HG02870 (cell line): ENCODE measurements around the gene RAMP1.

ENCODE experiments used
- ATAC-seq: cut with Tn5 transposase; IDR thresholded peaks from one replicate; pipeline ENCODE4 v1.9.1; 2021; ENCODE audit warnings: mild to moderate bottlenecking, moderate library complexity; ENCODE audit not compliant: unreplicated experiment

RAMP1 gene

GRCh38 chr2:237913193-237913917 is 53.9 kb downstream of the RAMP1 start:
- no peak for ATAC-seq

- no peak for ATAC-seq
These were observed 56.2 kb downstream of the RAMP1 start for GRCh38 chr2:237915576-237915975.

- ATAC-seq = no peak
These were observed 56.9 kb downstream of the RAMP1 start for GRCh38 chr2:237916296-237916695.

GRCh38 chr2:237917696-237918374 is 58.4 kb downstream of the RAMP1 start:
- ATAC-seq = no peak

- no peak for ATAC-seq
These were observed 60.2 kb downstream of the RAMP1 start for GRCh38 chr2:237919593-237919992.

DNA sequence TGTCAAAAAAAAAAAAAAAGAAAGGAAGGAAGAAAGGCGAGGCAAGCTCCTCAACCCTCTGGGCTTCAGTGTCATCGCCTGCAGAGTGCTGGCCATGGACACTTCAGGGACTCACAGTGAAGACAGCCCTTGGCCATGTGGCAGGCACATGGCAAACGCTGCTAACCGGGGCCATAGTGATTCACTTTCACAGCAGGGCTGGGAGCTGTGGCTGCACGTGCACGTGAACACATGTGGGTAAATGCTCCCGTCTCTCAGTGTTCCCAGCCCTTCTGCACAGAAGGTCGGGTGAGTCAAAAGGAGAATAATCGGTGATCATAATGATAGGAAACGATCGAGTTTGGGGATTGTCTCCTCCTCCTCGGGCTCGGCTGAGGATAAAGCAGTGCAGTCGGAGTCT is 61.2 kb downstream of the RAMP1 start:
- ATAC-seq = no peak

- ATAC-seq = no peak
These were observed 62.6 kb downstream of the RAMP1 start for GRCh38 chr2:237921967-237922492.

- ATAC-seq = no peak
These were observed 63.4 kb downstream of the RAMP1 start for GRCh38 chr2:237922641-237923361.

GRCh38 chr2:237923481-237924163 is 64.2 kb downstream of the RAMP1 start:
- ATAC-seq = peak; percentile 75

GRCh38 chr2:237924164-237924534 is 64.7 kb downstream of the RAMP1 start:
- no peak for ATAC-seq

DNA sequence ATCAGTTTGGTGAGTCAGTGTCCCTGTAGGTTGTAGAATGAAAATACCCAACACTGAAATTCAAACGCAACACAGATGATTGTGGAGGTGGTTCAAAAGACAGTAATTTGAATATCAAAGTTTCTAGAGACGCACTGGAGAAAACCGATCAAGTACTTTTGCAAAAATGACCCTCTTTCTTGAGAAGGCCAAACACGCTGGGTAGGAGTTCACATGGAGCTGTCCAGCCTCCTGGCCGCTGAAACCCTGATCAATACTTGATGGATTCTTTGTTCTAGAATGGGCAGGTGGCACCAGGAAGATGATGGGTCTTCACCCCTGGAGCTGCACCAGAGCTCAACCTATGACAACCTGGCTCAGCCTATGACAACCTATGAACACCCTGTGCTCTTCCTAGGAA is 67.7 kb downstream of the RAMP1 start:
- ATAC-seq = no peak

GRCh38 chr2:237927986-237928385 is 68.6 kb downstream of the RAMP1 start:
- no peak for ATAC-seq

DNA sequence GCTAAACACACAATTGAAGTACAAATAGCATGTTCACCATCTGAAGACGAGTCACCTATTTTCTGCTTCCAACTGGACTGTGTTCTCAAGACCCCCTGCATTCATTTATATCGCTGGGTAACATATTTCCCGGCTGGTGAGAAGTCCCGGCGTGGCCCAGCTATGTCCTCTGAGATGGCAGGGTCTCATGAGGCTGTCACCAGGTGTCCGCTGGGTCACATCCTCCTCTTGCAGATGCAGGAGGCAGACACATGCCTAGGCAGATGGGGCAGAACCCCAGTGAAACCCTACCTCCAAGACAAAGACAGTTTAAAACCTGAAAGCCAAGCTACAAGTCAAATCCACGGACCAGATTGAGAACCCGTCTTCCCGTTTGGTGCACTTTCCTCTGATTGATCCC is 70.6 kb downstream of the RAMP1 start:
- ATAC-seq = no peak

DNA sequence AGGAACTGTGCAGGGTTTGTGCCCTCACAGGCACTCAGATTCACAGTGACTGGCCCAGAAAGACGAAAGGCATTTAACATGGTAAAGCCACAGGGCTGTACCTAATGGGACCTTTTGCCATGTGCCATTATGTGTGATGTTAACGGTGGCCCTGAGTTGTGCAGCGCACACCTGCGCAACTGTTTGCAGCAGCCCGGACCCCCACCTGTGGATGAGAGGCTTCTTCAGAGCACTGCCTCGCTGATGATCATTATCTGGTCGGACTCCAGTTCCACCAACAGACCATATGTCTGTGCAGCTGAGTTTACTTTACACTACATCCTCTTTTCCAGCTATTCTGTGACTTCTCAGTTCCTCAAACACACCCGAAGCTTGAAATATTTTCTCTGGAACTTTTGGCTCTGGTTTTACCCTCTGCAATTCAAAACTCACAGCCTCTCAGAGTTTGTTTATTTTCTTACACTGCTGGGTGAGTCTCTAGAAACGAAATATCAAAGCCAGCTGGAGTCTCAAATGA is 71.8 kb downstream of the RAMP1 start:
- ATAC-seq = no peak

DNA sequence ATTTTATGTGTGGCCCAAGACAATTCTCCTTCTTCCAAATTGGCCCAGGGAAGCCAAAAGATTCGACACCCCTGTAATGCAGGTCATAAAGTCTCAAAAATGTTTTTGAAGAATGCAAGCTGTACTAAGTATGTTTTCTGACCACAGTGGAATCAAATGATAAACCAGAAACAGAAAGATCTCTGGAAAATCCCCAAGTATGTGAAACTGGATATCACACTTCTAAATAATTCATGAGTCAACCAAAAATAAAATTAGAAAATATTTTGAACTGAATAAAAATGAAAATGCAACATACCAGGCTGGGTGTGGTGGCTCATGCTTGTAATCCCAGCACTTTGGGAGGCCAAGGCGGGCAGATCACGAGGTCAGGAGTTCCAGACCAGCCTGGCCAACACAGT is 73.3 kb downstream of the RAMP1 start:
- ATAC-seq = no peak

- no peak for ATAC-seq
These were observed 74.8 kb downstream of the RAMP1 start for GRCh38 chr2:237934186-237934585.

- ATAC-seq = no peak
These were observed 76.5 kb downstream of the RAMP1 start for GRCh38 chr2:237935740-237936452.

GRCh38 chr2:237939251-237939650 is 79.8 kb downstream of the RAMP1 start:
- no peak for ATAC-seq

- ATAC-seq = no peak
These were observed 81.4 kb downstream of the RAMP1 start for GRCh38 chr2:237940828-237941227.

DNA sequence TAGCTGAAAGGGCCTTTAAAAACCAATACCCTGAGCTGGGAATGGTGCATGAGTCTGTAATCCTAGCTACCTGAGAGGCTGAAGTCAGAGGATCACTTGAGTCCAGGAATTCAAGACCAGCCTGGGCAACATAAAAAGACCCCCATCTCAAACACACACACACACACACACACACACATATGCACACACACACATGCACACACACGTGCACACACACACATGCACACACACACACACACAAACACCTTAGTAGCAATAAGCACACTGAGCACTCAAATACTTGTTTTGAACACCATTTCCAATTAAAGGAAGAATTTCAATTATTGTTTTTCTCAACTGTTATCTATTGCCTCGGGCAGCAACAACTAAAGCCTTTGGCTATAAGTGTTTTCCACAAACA is 81.8 kb downstream of the RAMP1 start:
- ATAC-seq = no peak
